ENCODE data around the gene CYB5B.

DNA sequence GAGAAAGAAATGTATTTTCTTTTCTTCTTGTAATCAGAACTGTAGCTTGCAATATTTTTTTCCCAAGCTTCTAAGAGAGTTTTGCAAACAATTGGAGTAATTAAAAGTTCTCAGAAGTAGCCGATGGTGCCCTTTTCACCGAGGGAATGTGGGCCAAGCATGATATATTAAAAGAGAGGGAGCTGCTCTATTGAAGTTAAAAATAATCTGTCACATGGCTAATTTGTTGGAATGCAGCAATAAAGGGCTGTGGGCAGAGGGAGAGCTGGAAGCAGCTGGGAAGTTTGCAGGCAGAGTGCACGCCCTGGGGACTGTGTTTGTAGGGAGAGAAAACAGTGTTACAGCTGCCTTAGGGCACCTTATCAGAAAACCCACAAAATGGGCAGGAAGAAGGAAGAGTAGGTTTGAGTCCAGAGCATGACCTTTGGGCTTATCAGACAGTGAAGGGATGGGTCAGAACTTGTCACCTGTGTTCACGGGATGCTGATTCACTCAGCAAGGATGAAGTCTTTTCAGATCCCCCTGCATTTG is 20.1 kb upstream of the CYB5B start:
- TF ChIP-seq POLR2A (IDR thresholded peaks at IDR 0.05) (peak in 1 of 2 donors; percentile 80), CTCF (IDR thresholded peaks at IDR 0.05) (no peak)
